IPS DF 19.7 (cell line): Measurements from ENCODE around the gene ARHGAP32.

Source experiments
- DNase-seq: peaks from one replicate; pipeline ENCODE4 v3.0.0-alpha.2; 2013; ENCODE audit warnings: low read depth, low spot score

Gene ARHGAP32

GRCh38 chr11:128956401-128957201, 235.5 kb downstream of the ARHGAP32 start:
- peak; percentile 45 for DNase-seq

- DNase-seq = no peak
Observed at GRCh38 chr11:128955636-128956035, 236.5 kb downstream of the ARHGAP32 start.

- DNase-seq = no peak
Observed at GRCh38 chr11:128953151-128953550, 239.0 kb downstream of the ARHGAP32 start.

GRCh38 chr11:128949791-128950454, 242.2 kb downstream of the ARHGAP32 start:
- DNase-seq = no peak

- DNase-seq = no peak
Observed at GRCh38 chr11:128948583-128948982, 243.5 kb downstream of the ARHGAP32 start.

GRCh38 chr11:128947773-128948172, 244.4 kb downstream of the ARHGAP32 start:
- DNase-seq = no peak

GRCh38 chr11:128946648-128947047, 245.5 kb downstream of the ARHGAP32 start:
- no peak for DNase-seq

- DNase-seq = no peak
Observed at GRCh38 chr11:128943428-128943976, 248.6 kb downstream of the ARHGAP32 start.

- no peak for DNase-seq
Observed at GRCh38 chr11:128942817-128943427, 249.2 kb downstream of the ARHGAP32 start, which contains the start of gene TP53AIP1. TSS of gene TP53AIP1 (minus strand) at chr11:128942871. CDS start at chr11:128937818, 5,053 bp downstream.

GRCh38 chr11:128942272-128942612, 249.9 kb downstream of the ARHGAP32 start:
- no peak for DNase-seq

GRCh38 chr11:128941573-128942271, 250.4 kb downstream of the ARHGAP32 start:
- no peak for DNase-seq

GRCh38 chr11:128941110-128941509, 251.0 kb downstream of the ARHGAP32 start:
- DNase-seq = no peak

GRCh38 chr11:128940603-128941002, 251.5 kb downstream of the ARHGAP32 start:
- no peak for DNase-seq

GRCh38 chr11:128940156-128940555, 252.0 kb downstream of the ARHGAP32 start:
- no peak for DNase-seq

GRCh38 chr11:128939591-128939990, 252.5 kb downstream of the ARHGAP32 start:
- no peak for DNase-seq

- DNase-seq = no peak
Observed at GRCh38 chr11:128938156-128938885, 253.8 kb downstream of the ARHGAP32 start.

GRCh38 chr11:128937480-128937879, 254.6 kb downstream of the ARHGAP32 start:
- DNase-seq = no peak

GRCh38 chr11:128936606-128937251, 255.4 kb downstream of the ARHGAP32 start:
- DNase-seq = peak; percentile 78

- DNase-seq = no peak
Observed at GRCh38 chr11:128934926-128935325, 257.2 kb downstream of the ARHGAP32 start.

GRCh38 chr11:128934351-128934750, 257.8 kb downstream of the ARHGAP32 start:
- DNase-seq = no peak
